ENCODE measurements around the gene LANCL3. TPM values are rescaled to one million over a fixed set of nuclear protein-coding genes. Genes with fewer than 3 reads are reported as not detected.

The LANCL3 gene
- polyA plus RNA-seq, 3 donors: 0.01 to 0.12 TPM; not detected in 1

GRCh38 chrX:37590047-37590446, 18.6 kb downstream of the LANCL3 start:
- WGBS (ENCODE audit: insufficient coverage): no CpG with 5 or more reads among the region's 2 CpGs
- Histone ChIP-seq H2AFZ (ENCODE audit: insufficient read depth, low read depth, low read length, poor library complexity, severe bottlenecking) (no peak overlapping the region), H3K27ac (ENCODE audit: low read depth in 1 of 2, low read length in 2 of 2) (no peak overlapping the region), H3K4me1 (ENCODE audit: control insufficient read depth in 1 of 2, insufficient read depth in 2 of 2, low read length in 2 of 2) (peaks cover 0 to 5% of the 10 kb centered on the region in 2 donors), H3K9ac (ENCODE audit: insufficient read depth, low read length, poor library complexity, severe bottlenecking) (no peak overlapping the region), H3K36me3 (replicated peaks in 1 of 2; ENCODE audit: control insufficient read depth in 1 of 2, insufficient read depth in 2 of 2, low read length in 2 of 2) (no peaks in the 10 kb centered on the region), H3K4me2 (replicated peaks; ENCODE audit: extremely low read depth, low read length, poor library complexity, severe bottlenecking) (no peak overlapping the region), H3K4me3 (replicated peaks in 1 of 3; ENCODE audit: low read depth in 2 of 3, low read length in 3 of 3) (no peak overlapping the region), H3K27me3 (ENCODE audit: control insufficient read depth in 2 of 2, insufficient read depth in 2 of 2, low read length in 2 of 2) (no peaks in the 10 kb centered on the region), H3K9me3 (replicated peaks in 1 of 2; ENCODE audit: control insufficient read depth in 1 of 2, insufficient read depth in 1 of 2, low read length in 2 of 2) (no peaks in the 10 kb centered on the region), H4K20me1 (ENCODE audit: insufficient read depth, low read length) (no peaks in the 10 kb centered on the region), H3K79me2 (ENCODE audit: insufficient read depth, low read length) (no peaks in the 10 kb centered on the region)
- DNase-seq: no peak
- H3K4me1 Mint-ChIP-seq: peaks cover 4% of the 10 kb centered on the region
- H3K27me3 Mint-ChIP-seq (ENCODE audit: low read depth in 3 of 3): peaks cover 0 to 7% (median 2%) of the 10 kb centered on the region in 3 donors
- H3K4me3 Mint-ChIP-seq: no peak overlapping the region
- peaks cover 0 to 10% (median 1%) of the 10 kb centered on the region in 7 donors for H3K9me3 Mint-ChIP-seq
- H3K27ac Mint-ChIP-seq: no peak overlapping the region
- TF ChIP-seq CTCF (IDR thresholded peaks at IDR 0.05): no peak
- H3K36me3 Mint-ChIP-seq: no peaks in the 10 kb centered on the region
- intact Hi-C loops (cut with micrococcal nuclease): no loop called here

GRCh38 chrX:37594755-37595382, 23.4 kb downstream of the LANCL3 start:
- Mint-ChIP-seq H3K4me1 (peaks cover 4% of the 10 kb centered on the region), H3K9me3 (no peaks in the 10 kb centered on the region), H3K36me3 (no peaks in the 10 kb centered on the region), H3K4me3 (no peak overlapping the region), H3K27me3 (ENCODE audit: low read depth in 3 of 3) (peaks cover 0 to 4% (median 0%) of the 10 kb centered on the region in 3 donors), H3K27ac (no peak overlapping the region)
- no peak for TF ChIP-seq CTCF (IDR thresholded peaks at IDR 0.05)
- Histone ChIP-seq H2AFZ (ENCODE audit: insufficient read depth, low read depth, low read length, poor library complexity, severe bottlenecking) (no peak overlapping the region), H4K20me1 (ENCODE audit: insufficient read depth, low read length) (no peaks in the 10 kb centered on the region), H3K79me2 (ENCODE audit: insufficient read depth, low read length) (no peaks in the 10 kb centered on the region), H3K9ac (ENCODE audit: insufficient read depth, low read length, poor library complexity, severe bottlenecking) (no peak overlapping the region), H3K4me1 (ENCODE audit: control insufficient read depth in 1 of 2, insufficient read depth in 2 of 2, low read length in 2 of 2) (peaks cover 0 to 5% of the 10 kb centered on the region in 2 donors), H3K27ac (ENCODE audit: low read depth in 1 of 2, low read length in 2 of 2) (no peak overlapping the region), H3K9me3 (replicated peaks in 1 of 2; ENCODE audit: control insufficient read depth in 1 of 2, insufficient read depth in 1 of 2, low read length in 2 of 2) (no peaks in the 10 kb centered on the region), H3K4me3 (replicated peaks in 1 of 3; ENCODE audit: low read depth in 2 of 3, low read length in 3 of 3) (no peak overlapping the region), H3K36me3 (replicated peaks in 1 of 2; ENCODE audit: control insufficient read depth in 1 of 2, insufficient read depth in 2 of 2, low read length in 2 of 2) (no peaks in the 10 kb centered on the region), H3K27me3 (ENCODE audit: control insufficient read depth in 2 of 2, insufficient read depth in 2 of 2, low read length in 2 of 2) (no peaks in the 10 kb centered on the region), H3K4me2 (replicated peaks; ENCODE audit: extremely low read depth, low read length, poor library complexity, severe bottlenecking) (no peak overlapping the region)
- no CpG with 5 or more reads among the region's 4 CpGs for WGBS (ENCODE audit: insufficient coverage)
- intact Hi-C loops (cut with micrococcal nuclease): no loop called here
- DNase-seq: no peak
